ENCODE data around the gene IL9. TPM values are rescaled to one million over a fixed set of nuclear protein-coding genes. Genes with fewer than 3 reads are reported as not detected.

The IL9 gene
- total and polyA plus RNA-seq, 2 experiments from 2014 or later = not detected

- TF ChIP-seq EZH2 (IDR thresholded peaks at IDR 0.05; ENCODE audit: insufficient read depth, poor library complexity, severe bottlenecking) = no peak
- TF ChIP-seq EZH2phosphoT487 (IDR thresholded peaks at IDR 0.05; ENCODE audit: insufficient read depth, low read depth) = no peak
- in situ Hi-C loops (cut with MboI) = no loop called here
- H3K9ac ChIP-seq = no peak overlapping the region
These were observed 34.6 kb upstream of the IL9 start for GRCh38 chr5:135930029-135930948.

GRCh38 chr5:135921388-135921787, 25.7 kb upstream of the IL9 start:
- Histone ChIP-seq H4K20me1 (ENCODE audit: insufficient read depth) (no peaks in the 10 kb centered on the region), H3K36me3 (ENCODE audit: low read depth) (no peaks in the 10 kb centered on the region), H3K27ac (no peak overlapping the region), H3K4me2 (ENCODE audit: unreplicated experiment) (peak overlapping the region; percentile 9), H3K9ac (no peak overlapping the region), H3F3A (ENCODE audit: insufficient read depth) (0 out of 2 replicates have a peak, but pooled peaks cover 10% of the 10 kb centered on the region), H3K27me3 (replicated peaks; ENCODE audit: insufficient read depth) (peaks cover 10% of the 10 kb centered on the region; the same call in 1 of the 2 replicates), H3K4me1 (ENCODE audit: insufficient read depth) (peaks cover 11% of the 10 kb centered on the region; the same call in 1 of the 2 replicates), H3K9me2 (ENCODE audit: insufficient read depth) (no peaks in the 10 kb centered on the region), H3K9me3 (ENCODE audit: low read depth) (no peaks in the 10 kb centered on the region), H3K4me3 (no peak overlapping the region), H2AFZ (no peak overlapping the region), H3K79me2 (ENCODE audit: insufficient read depth) (no peaks in the 10 kb centered on the region)
- peak; percentile 82 for DNase-seq
- TF ChIP-seq EZH2phosphoT487 (IDR thresholded peaks at IDR 0.05; ENCODE audit: insufficient read depth, low read depth) (no peak), EZH2 (IDR thresholded peaks at IDR 0.05; ENCODE audit: insufficient read depth, poor library complexity, severe bottlenecking) (no peak)
- 0 to 3% methylated on average over 1 of the region's 1 CpG for WGBS, 2 experiments (ENCODE audit: low coverage in 1 of 2, low lambda C conversion rate in 2 of 2, missing lambda C conversion rate in 2 of 2)
- in situ Hi-C loops (cut with MboI) = no loop called here

More at GRCh38 chr5:135930029-135930948, 34.6 kb upstream of the IL9 start:
- Histone ChIP-seq H3K79me2 (ENCODE audit: insufficient read depth) (no peaks in the 10 kb centered on the region), H3K4me3 (peak overlapping the region; percentile 63), H3K9me3 (ENCODE audit: low read depth) (no peaks in the 10 kb centered on the region), H3K9me2 (ENCODE audit: insufficient read depth) (no peaks in the 10 kb centered on the region), H3F3A (ENCODE audit: insufficient read depth) (no peaks in the 10 kb centered on the region), H4K20me1 (ENCODE audit: insufficient read depth) (no peaks in the 10 kb centered on the region), H3K4me1 (ENCODE audit: insufficient read depth) (no peaks in the 10 kb centered on the region), H3K27ac (no peak overlapping the region), H2AFZ (peak overlapping the region; percentile 63), H3K36me3 (ENCODE audit: low read depth) (no peaks in the 10 kb centered on the region), H3K27me3 (replicated peaks; ENCODE audit: insufficient read depth) (peaks cover 46% of the 10 kb centered on the region), H3K4me2 (ENCODE audit: unreplicated experiment) (peak overlapping the region; percentile 69)
- 15 to 16% methylated on average over 61 to 79 of the region's 99 CpGs for WGBS, 2 experiments (ENCODE audit: low coverage in 1 of 2, low lambda C conversion rate in 2 of 2, missing lambda C conversion rate in 2 of 2)
- DNase-seq = peak; percentile 40

- H3K4me1 ChIP-seq (ENCODE audit: insufficient read depth) = peaks cover 15% of the 10 kb centered on the region; the same call in 1 of the 2 replicates
- H3K27me3 ChIP-seq (replicated peaks; ENCODE audit: insufficient read depth) = no peaks in the 10 kb centered on the region; the same call in 1 of the 2 replicates
- no peaks in the 10 kb centered on the region for H4K20me1 ChIP-seq (ENCODE audit: insufficient read depth)
- 78 to 84% methylated on average over 3 of the region's 3 CpGs for WGBS, 2 experiments (ENCODE audit: low coverage in 1 of 2, low lambda C conversion rate in 2 of 2, missing lambda C conversion rate in 2 of 2)
- H3K27ac ChIP-seq = no peak overlapping the region
- H3K9ac ChIP-seq = no peak overlapping the region
- no peaks in the 10 kb centered on the region for H3K9me3 ChIP-seq (ENCODE audit: low read depth)
- TF ChIP-seq EZH2phosphoT487 (IDR thresholded peaks at IDR 0.05; ENCODE audit: insufficient read depth, low read depth) = no peak
- no peak for TF ChIP-seq EZH2 (IDR thresholded peaks at IDR 0.05; ENCODE audit: insufficient read depth, poor library complexity, severe bottlenecking)
- no peak overlapping the region for H3K4me3 ChIP-seq
- in situ Hi-C loops (cut with MboI) = no loop called here
- no peak overlapping the region for H2AFZ ChIP-seq
- no peaks in the 10 kb centered on the region for H3K9me2 ChIP-seq (ENCODE audit: insufficient read depth)
- no peak overlapping the region for H3K4me2 ChIP-seq (ENCODE audit: unreplicated experiment)
- H3F3A ChIP-seq (ENCODE audit: insufficient read depth) = peaks cover 12% of the 10 kb centered on the region; the same call in 1 of the 2 replicates
- no peak for DNase-seq
- no peaks in the 10 kb centered on the region for H3K36me3 ChIP-seq (ENCODE audit: low read depth)
- no peaks in the 10 kb centered on the region for H3K79me2 ChIP-seq (ENCODE audit: insufficient read depth)
These were observed 24.6 kb upstream of the IL9 start for GRCh38 chr5:135920199-135920598.

- Histone ChIP-seq H4K20me1 (ENCODE audit: insufficient read depth) (no peaks in the 10 kb centered on the region), H3F3A (ENCODE audit: insufficient read depth) (peaks cover 30% of the 10 kb centered on the region), H3K27ac (no peak overlapping the region), H2AFZ (no peak overlapping the region), H3K4me1 (ENCODE audit: insufficient read depth) (peaks cover 26% of the 10 kb centered on the region; the same call in 1 of the 2 replicates), H3K9me2 (ENCODE audit: insufficient read depth) (no peaks in the 10 kb centered on the region), H3K9ac (no peak overlapping the region), H3K36me3 (ENCODE audit: low read depth) (no peaks in the 10 kb centered on the region), H3K27me3 (replicated peaks; ENCODE audit: insufficient read depth) (no peaks in the 10 kb centered on the region), H3K4me2 (ENCODE audit: unreplicated experiment) (no peak overlapping the region), H3K79me2 (ENCODE audit: insufficient read depth) (no peaks in the 10 kb centered on the region), H3K9me3 (ENCODE audit: low read depth) (no peaks in the 10 kb centered on the region), H3K4me3 (no peak overlapping the region)
- TF ChIP-seq EZH2phosphoT487 (IDR thresholded peaks at IDR 0.05; ENCODE audit: insufficient read depth, low read depth) = no peak
- TF ChIP-seq EZH2 (IDR thresholded peaks at IDR 0.05; ENCODE audit: insufficient read depth, poor library complexity, severe bottlenecking) = no peak
- WGBS, 2 experiments (ENCODE audit: low coverage in 1 of 2, low lambda C conversion rate in 2 of 2, missing lambda C conversion rate in 2 of 2) = 55 to 60% methylated on average over 8 of the region's 8 CpGs
- in situ Hi-C loops (cut with MboI) = no loop called here
- DNase-seq = no peak
These were observed 21.1 kb upstream of the IL9 start for GRCh38 chr5:135916638-135917263.

All from GM23248 (cell line).